Measurements from ENCODE around the gene RASAL2. TPM values are rescaled to one million over a fixed set of nuclear protein-coding genes. Genes with fewer than 3 reads are reported as not detected.

Gene RASAL2
- total and polyA plus RNA-seq, 2 of the 13 experiments (the other 11 are each of a cell fraction or from before 2014, with no cell fraction given) = 5.4 to 5.9 TPM

DNA sequence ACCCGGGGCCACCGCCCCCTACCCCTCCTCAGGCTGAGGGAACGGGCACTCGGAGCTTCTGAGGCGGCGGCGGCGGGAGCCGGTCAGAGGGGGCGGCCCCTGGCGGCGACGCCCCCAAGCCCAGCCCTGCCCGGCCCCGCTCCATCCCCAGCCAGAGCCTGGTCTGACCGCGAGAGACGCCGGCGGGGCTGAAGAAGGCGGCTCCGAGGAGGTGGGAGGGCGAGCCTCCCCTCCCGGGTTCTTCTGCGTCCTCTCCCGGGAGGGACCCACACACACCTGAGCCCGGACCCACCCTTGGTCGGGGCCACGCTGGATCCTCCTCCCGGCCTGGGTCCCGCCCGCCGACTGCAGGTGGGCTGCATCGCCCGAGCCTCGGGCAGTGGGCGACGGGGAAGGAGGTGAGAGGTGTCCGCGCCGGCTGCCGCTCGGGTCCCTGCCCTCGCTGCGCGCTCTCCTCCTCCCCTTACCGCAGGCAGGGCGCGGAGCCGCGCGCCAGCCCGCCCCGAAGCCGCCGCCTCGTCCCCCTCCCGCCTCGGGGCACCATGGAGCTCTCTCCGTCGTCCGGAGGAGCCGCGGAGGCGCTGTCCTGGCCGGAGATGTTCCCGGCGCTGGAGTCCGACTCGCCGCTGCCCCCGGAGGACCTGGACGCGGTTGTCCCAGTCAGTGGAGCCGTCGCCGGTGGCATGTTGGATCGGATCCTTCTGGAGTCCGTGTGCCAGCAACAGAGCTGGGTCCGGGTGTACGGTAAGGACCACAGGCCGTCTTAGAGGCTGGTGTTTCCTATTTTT is at the start of gene RASAL2 (continued):
- TF ChIP-seq, protein P1, sequence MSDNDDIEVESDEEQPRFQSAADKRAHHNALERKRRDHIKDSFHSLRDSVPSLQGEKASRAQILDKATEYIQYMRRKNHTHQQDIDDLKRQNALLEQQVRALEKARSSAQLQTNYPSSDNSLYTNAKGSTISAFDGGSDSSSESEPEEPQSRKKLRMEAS (IDR thresholded peaks at IDR 0.05) = peak; percentile 25; the same call in 1 of the 2 replicates
- TF ChIP-seq HDAC2 (CRISPR knock-in tag; IDR thresholded peaks at IDR 0.05) = no peak; the same call in 1 of the 2 replicates
- TF ChIP-seq RAD21 (CRISPR knock-in tag; IDR thresholded peaks at IDR 0.05) = peak; percentile 34; the same call in 1 of the 2 replicates
- no peak for TF ChIP-seq HNRNPK (IDR thresholded peaks at IDR 0.05; ENCODE audit: low read depth, low read length, poor library complexity, severe bottlenecking)
- TF ChIP-seq, protein P2, sequence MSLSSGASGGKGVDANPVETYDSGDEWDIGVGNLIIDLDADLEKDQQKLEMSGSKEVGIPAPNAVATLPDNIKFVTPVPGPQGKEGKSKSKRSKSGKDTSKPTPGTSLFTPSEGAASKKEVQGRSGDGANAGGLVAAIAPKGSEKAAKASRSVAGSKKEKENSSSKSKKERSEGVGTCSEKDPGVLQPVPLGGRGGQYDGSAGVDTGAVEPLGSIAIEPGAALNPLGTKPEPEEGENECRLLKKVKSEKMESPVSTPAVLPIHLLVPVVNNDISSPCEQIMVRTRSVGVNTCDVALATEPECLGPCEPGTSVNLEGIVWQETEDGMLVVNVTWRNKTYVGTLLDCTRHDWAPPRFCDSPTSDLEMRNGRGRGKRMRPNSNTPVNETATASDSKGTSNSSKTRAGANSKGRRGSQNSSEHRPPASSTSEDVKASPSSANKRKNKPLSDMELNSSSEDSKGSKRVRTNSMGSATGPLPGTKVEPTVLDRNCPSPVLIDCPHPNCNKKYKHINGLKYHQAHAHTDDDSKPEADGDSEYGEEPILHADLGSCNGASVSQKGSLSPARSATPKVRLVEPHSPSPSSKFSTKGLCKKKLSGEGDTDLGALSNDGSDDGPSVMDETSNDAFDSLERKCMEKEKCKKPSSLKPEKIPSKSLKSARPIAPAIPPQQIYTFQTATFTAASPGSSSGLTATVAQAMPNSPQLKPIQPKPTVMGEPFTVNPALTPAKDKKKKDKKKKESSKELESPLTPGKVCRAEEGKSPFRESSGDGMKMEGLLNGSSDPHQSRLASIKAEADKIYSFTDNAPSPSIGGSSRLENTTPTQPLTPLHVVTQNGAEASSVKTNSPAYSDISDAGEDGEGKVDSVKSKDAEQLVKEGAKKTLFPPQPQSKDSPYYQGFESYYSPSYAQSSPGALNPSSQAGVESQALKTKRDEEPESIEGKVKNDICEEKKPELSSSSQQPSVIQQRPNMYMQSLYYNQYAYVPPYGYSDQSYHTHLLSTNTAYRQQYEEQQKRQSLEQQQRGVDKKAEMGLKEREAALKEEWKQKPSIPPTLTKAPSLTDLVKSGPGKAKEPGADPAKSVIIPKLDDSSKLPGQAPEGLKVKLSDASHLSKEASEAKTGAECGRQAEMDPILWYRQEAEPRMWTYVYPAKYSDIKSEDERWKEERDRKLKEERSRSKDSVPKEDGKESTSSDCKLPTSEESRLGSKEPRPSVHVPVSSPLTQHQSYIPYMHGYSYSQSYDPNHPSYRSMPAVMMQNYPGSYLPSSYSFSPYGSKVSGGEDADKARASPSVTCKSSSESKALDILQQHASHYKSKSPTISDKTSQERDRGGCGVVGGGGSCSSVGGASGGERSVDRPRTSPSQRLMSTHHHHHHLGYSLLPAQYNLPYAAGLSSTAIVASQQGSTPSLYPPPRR (CRISPR knock-in tag; IDR thresholded peaks at IDR 0.05; ENCODE audit: borderline replicate concordance) = no peak
- no peak for TF ChIP-seq RFX5 (IDR thresholded peaks at IDR 0.05; ENCODE audit: low read depth, low read length)
- peak; percentile 78 for TF ChIP-seq ZNF777 (CRISPR knock-in tag; IDR thresholded peaks at IDR 0.05)
- TF ChIP-seq, protein P3, sequence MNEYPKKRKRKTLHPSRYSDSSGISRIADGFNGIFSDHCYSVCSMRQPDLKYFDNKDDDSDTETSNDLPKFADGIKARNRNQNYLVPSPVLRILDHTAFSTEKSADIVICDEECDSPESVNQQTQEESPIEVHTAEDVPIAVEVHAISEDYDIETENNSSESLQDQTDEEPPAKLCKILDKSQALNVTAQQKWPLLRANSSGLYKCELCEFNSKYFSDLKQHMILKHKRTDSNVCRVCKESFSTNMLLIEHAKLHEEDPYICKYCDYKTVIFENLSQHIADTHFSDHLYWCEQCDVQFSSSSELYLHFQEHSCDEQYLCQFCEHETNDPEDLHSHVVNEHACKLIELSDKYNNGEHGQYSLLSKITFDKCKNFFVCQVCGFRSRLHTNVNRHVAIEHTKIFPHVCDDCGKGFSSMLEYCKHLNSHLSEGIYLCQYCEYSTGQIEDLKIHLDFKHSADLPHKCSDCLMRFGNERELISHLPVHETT (CRISPR knock-in tag; conservative IDR thresholded peaks at IDR 0.05) = no peak; the same call in 1 of the 2 replicates
- TF ChIP-seq RXRA (CRISPR knock-in tag; IDR thresholded peaks at IDR 0.05) = no peak
- TF ChIP-seq REL (CRISPR knock-in tag; conservative IDR thresholded peaks at IDR 0.05) = no peak
- TF ChIP-seq ERF (CRISPR knock-in tag; IDR thresholded peaks at IDR 0.05) = no peak
- TF ChIP-seq ZNF549 (CRISPR knock-in tag; IDR thresholded peaks at IDR 0.05) = no peak
- no peak for TF ChIP-seq MIER2 (CRISPR knock-in tag; IDR thresholded peaks at IDR 0.05)
- no peak for TF ChIP-seq CHD4 (IDR thresholded peaks at IDR 0.05; ENCODE audit: borderline replicate concordance, low read length)
- no peak for TF ChIP-seq ZEB1 (IDR thresholded peaks at IDR 0.05; ENCODE audit: insufficient replicate concordance, low read depth)
- no peak for TF ChIP-seq ATF4 (CRISPR knock-in tag; IDR thresholded peaks at IDR 0.05)
- no peak for TF ChIP-seq FOXP4 (CRISPR knock-in tag; IDR thresholded peaks at IDR 0.05)
- TF ChIP-seq ZNF354B (CRISPR knock-in tag; IDR thresholded peaks at IDR 0.05) = no peak
- TF ChIP-seq, protein P4, sequence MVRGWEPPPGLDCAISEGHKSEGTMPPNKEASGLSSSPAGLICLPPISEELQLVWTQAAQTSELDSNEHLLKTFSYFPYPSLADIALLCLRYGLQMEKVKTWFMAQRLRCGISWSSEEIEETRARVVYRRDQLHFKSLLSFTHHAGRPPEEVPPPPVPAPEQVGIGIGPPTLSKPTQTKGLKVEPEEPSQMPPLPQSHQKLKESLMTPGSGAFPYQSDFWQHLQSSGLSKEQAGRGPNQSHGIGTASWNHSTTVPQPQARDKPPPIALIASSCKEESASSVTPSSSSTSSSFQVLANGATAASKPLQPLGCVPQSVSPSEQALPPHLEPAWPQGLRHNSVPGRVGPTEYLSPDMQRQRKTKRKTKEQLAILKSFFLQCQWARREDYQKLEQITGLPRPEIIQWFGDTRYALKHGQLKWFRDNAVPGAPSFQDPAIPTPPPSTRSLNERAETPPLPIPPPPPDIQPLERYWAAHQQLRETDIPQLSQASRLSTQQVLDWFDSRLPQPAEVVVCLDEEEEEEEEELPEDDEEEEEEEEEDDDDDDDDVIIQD (CRISPR knock-in tag; IDR thresholded peaks at IDR 0.05; ENCODE audit: low read depth) = no peak

Data from HepG2 (cell line).